GM18499 (cell line): ENCODE measurements around the gene GTF2A1.
"Not testable (repeated sequence)": the region's sequence is repeated elsewhere in the genome, so short reads cannot be mapped to it uniquely, and the experiment has no call there.

Source experiments
- ATAC-seq: cut with Tn5 transposase; IDR thresholded peaks from one replicate; pipeline ENCODE4 v1.9.1; 2021; ENCODE audit warnings: moderate number of reproducible peaks; ENCODE audit not compliant: insufficient read depth, unreplicated experiment

GTF2A1 gene

GRCh38 chr14:81220830-81221578 lies at the start of gene GTF2A1:
Gene GTF2A1, minus strand, starts transcription at chr14:81220959. Its CDS starts 441 bp downstream, at chr14:81220518.
- peak; percentile 60 for ATAC-seq

GRCh38 chr14:81269979-81270375 lies 49.2 kb upstream of the GTF2A1 start:
- ATAC-seq, result no peak

- ATAC-seq, result peak; percentile 63
Observed at GRCh38 chr14:81269100-81269978, 48.6 kb upstream of the GTF2A1 start.

DNA sequence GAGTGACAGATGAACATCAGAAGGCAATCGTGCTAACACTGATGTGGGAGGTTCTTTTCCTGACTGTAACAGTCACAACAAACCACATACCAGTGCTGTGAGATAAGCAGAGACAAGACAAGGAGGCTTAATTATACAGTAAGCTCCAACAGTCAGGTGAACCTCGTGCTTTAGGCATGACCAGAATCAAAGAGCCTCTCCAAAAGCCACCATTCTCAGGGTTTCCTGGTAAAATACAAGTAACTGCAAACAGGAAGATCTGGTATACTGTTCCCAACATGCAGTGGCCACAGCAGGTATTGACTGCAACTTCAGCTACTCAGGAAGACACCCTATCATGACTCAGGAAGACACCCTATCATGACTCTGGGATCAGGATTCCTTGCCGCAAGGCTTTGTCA lies 47.3 kb upstream of the GTF2A1 start:
- no peak for ATAC-seq

DNA sequence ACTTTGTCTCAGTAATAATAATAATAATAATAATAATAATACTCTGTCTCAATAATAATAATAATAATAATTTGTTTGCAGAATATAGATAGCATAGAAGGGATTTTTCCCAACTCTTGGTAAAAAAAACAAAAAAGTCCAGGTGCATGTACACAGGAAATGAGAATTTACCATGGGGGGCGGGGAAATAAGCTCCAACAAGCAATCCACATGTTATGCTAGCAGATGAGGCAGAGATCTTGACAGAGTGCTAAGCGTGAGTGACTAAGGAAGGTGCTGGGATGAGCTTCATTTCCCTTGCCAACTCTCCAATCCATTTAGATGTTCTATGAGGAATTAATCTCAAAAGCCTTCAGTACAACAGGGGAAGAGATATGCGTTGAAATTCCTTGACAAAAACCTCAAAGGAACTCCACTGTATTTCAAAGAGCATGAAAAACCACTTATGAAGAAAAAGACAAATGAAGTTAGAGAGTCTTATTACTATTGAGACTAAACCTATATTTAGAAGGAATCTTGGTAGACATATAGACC lies 44.9 kb upstream of the GTF2A1 start:
- no peak for ATAC-seq

DNA sequence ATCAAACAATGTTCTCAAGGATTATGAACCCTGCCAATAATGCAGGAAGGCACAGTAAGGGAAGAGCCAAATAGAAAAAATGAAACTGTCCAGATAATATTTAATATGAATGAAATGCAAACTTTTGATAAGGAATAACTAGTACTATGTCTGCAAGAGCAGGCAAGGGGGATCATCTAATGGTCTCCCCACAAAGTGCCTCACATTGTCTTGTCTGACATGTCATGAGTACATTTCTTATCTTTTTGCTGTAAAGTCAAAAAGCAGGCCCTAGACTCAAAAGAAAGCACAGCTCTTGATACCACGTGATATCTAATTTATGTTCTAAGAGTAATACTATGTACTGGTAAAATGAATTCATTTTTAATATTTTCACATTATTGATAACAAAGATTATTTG lies 43.9 kb upstream of the GTF2A1 start:
- ATAC-seq, result no peak

GRCh38 chr14:81263777-81264410 lies 43.1 kb upstream of the GTF2A1 start:
- no peak for ATAC-seq

GRCh38 chr14:81261176-81261575 lies 40.4 kb upstream of the GTF2A1 start:
- ATAC-seq, result no peak

DNA sequence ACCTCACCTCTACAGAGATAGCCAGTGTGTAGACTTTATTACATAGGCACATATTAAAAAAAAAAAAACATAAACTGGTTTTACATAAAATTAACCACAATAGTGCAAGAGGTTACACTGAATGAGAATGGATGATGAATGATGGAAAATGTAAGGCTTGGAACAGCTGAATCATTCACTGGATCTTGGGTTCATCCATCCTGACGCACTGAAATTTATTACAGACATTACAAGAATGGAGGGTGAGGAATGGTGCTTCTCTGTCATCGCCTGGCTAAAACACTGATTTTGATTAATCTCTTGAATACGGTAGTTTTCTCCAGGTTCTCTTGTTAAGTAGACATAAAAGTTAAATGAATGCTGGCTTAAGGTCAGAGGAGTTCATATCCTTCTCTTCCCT lies 40.0 kb upstream of the GTF2A1 start:
- ATAC-seq, result no peak

DNA sequence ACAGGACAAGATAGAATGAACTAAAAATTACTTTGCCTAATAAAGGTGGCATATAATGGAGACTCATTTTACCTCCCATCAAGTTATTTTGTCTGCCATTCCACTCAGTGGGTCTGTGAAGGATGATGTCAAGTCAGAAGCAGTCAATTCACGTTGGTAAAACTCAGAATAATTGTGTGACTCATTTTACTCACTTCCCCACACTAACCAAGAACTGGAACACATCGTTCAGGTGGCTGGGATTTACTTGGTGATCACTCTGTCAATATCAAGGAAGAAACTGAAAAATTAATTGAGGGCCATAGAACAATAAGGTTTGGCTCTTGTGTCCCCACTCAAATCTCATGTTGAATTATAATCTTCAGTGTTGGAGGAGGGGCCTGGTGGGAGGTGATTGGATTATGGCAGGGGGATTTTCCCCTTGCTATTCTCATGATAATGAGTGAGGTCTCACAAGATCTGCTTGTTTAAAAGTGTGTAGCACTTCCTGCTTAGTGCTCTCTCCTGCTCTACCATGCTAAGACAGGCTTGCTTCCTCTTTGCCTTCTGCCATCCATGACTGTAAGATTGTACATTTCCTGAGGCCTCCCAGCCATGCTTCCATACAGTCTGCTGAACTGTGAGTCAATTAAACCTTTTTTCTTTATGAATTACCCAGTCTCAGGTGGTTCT lies 35.7 kb upstream of the GTF2A1 start:
- peak; percentile 57 for ATAC-seq

DNA sequence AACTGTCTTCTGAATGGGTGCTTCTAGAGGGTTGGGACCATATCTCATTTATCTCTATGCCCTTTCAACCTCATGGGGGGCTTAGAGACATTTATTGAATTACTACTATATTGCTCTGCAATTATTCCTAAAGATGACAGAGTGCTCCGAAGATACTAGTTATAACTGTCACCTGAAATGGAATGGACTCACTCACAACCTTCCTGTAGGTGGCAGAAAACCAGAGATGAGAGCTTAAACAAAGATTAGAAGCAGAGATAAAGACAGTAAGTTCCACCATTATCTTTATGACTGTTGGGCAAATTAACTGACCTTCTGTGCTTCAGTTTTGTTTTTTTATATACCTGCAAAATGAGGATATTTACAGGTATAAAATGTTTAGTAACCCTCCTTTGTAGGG lies 31.5 kb upstream of the GTF2A1 start:
- no peak for ATAC-seq

GRCh38 chr14:81247271-81247766 lies 26.6 kb upstream of the GTF2A1 start:
- ATAC-seq, result no peak

GRCh38 chr14:81246461-81247270 lies 25.9 kb upstream of the GTF2A1 start:
- no peak for ATAC-seq

DNA sequence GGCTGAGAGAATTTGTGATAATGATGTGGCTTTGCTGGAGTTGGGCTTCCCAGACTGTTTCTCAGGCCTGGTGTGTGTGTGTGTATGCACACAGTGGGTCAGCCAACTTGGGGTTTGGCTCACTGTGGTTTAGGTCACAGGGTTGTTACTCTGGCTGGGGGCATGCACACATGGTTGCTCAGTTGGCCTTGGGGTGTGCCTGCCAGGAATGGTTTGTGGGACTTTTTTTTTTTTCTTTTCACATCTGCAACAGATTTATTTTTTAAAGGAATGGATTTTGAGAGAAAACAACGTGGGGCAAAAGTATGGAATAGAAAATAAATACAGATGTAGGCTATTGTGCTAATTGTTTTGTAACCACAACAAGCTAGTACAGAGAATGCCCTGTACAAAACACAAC lies 25.0 kb upstream of the GTF2A1 start:
- ATAC-seq, result no peak

DNA sequence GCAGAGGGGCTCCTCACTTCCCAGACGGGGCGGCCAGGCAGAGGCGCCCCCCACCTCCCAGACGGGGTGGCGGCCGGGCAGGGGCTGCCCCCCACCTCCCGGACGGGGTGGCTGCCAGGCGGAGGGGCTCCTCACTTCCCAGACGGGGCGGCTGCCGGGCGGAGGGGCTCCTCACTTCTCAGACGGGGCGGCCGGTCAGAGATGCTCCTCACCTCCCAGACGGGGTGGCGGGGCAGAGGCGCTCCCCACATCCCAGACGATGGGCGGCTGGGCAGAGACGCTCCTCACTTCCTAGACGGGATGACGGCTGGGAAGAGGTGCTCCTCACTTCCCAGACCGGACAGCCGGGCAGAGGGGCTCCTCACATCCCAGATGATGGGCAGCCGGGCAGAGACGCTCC lies 23.7 kb upstream of the GTF2A1 start:
- ATAC-seq, result not testable (repeated sequence)

DNA sequence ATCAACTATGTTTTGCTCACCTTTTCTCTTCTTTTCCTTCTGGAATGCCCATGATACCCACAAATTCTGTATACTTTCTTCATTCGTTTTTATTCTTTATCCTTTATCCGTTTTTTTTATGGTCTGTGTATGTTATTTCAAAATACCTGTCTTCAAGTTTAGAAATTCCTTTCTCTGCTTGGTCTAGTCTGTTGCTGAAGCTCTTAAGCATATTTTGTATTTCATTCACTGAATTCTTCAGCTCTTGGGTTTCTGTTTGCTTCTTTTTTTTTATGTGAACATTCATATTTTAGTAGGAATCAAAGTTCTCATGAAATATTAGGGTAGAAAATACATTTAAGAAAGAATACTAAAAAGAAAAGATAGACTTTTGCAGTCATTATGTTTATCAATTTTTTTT lies 22.7 kb upstream of the GTF2A1 start:
- no peak for ATAC-seq

- ATAC-seq, result not testable (repeated sequence)
Observed at GRCh38 chr14:81236849-81237248, 16.1 kb upstream of the GTF2A1 start.

DNA sequence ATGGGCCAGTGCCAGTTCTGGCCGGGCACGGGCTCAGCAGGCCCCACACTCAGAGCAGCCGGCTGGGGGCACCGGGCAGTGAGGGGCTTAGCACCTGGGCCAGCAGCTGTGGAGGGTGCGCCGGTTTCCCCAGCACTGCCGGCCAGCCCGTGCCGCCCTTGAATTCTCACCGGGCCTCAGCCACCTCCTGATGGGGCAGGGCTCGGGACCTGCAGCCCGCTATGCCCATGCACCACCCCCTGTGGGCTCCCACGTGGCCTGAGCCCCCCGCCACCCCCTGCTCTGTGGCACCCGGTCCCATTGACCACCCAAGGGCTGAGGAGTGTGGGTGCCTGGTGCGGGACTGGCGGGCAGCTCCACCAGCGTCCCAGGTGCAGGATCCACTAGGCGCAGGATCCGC lies 15.4 kb upstream of the GTF2A1 start:
- ATAC-seq, result no peak

DNA sequence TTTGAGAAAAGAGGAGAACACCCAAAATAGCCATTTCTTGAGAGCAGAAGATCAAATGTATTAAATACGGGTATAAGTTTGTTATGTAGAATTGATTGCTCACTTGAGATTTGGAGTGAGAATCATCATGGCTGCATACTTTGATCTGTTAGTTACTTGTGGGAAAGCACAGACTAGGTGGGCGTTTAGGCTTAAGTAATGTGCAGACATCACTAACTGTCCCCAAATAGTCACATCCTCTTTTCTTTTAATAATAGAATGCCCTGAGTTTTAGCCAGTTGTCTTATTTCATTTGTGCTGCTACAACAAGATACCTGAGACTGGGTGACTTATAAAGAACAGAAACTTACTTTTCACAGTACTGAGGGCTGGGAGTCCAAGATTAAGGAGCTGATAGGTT lies 14.3 kb upstream of the GTF2A1 start:
- no peak for ATAC-seq
